Lower leg skin (tissue), 3 donors: ENCODE data around the gene APOBEC3B.

ENCODE experiments used
- POLR2A ChIP-seq, 2 donors: fragments of 450-650 bp; IDR thresholded peaks; one replicate each; pipeline ENCODE4 v1.6.1; 2016 to 2017; ENCODE audit warnings: antibody characterized with exemption in 2 of 2, mild to moderate bottlenecking in 1 of 2, moderate library complexity in 1 of 2
- TF ChIP-seq, protein P1 (sequence below), 3 donors: fragments of 450-650 bp; IDR thresholded peaks; one replicate each; pipeline ENCODE4 v1.5.1; 2016; ENCODE audit warnings: antibody characterized with exemption in 3 of 3, mild to moderate bottlenecking in 3 of 3, moderate library complexity in 2 of 3

GRCh38 chr22:38937541-38937940, 44.6 kb upstream of the APOBEC3B start:
- TF ChIP-seq, protein P1, sequence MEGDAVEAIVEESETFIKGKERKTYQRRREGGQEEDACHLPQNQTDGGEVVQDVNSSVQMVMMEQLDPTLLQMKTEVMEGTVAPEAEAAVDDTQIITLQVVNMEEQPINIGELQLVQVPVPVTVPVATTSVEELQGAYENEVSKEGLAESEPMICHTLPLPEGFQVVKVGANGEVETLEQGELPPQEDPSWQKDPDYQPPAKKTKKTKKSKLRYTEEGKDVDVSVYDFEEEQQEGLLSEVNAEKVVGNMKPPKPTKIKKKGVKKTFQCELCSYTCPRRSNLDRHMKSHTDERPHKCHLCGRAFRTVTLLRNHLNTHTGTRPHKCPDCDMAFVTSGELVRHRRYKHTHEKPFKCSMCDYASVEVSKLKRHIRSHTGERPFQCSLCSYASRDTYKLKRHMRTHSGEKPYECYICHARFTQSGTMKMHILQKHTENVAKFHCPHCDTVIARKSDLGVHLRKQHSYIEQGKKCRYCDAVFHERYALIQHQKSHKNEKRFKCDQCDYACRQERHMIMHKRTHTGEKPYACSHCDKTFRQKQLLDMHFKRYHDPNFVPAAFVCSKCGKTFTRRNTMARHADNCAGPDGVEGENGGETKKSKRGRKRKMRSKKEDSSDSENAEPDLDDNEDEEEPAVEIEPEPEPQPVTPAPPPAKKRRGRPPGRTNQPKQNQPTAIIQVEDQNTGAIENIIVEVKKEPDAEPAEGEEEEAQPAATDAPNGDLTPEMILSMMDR (IDR thresholded peaks at IDR 0.05): no peak
- no peak for TF ChIP-seq POLR2A (IDR thresholded peaks at IDR 0.05)
